Measurements from ENCODE around the gene PSMA4.

GRCh38 chr15:78540871-78541743 is 863 bp downstream of the PSMA4 start:
- TF ChIP-seq, protein P1, sequence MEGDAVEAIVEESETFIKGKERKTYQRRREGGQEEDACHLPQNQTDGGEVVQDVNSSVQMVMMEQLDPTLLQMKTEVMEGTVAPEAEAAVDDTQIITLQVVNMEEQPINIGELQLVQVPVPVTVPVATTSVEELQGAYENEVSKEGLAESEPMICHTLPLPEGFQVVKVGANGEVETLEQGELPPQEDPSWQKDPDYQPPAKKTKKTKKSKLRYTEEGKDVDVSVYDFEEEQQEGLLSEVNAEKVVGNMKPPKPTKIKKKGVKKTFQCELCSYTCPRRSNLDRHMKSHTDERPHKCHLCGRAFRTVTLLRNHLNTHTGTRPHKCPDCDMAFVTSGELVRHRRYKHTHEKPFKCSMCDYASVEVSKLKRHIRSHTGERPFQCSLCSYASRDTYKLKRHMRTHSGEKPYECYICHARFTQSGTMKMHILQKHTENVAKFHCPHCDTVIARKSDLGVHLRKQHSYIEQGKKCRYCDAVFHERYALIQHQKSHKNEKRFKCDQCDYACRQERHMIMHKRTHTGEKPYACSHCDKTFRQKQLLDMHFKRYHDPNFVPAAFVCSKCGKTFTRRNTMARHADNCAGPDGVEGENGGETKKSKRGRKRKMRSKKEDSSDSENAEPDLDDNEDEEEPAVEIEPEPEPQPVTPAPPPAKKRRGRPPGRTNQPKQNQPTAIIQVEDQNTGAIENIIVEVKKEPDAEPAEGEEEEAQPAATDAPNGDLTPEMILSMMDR (IDR thresholded peaks at IDR 0.05 in 2 of 3, conservative IDR thresholded peaks at IDR 0.05 in 1 of 3; ENCODE audit: borderline replicate concordance in 1 of 3, insufficient read depth in 1 of 3, low read depth in 2 of 3, low read length in 2 of 3) = no peak
- TF ChIP-seq ELF1 (IDR thresholded peaks at IDR 0.05; ENCODE audit: borderline replicate concordance, low read depth) (no peak), POLR2A (IDR thresholded peaks at IDR 0.05; ENCODE audit: borderline replicate concordance, extremely low read depth, insufficient read depth, insufficient read length) (no peak), ZBTB33 (IDR thresholded peaks at IDR 0.05; ENCODE audit: extremely low read depth, insufficient replicate concordance, low read length) (no peak), RAD21 (IDR thresholded peaks at IDR 0.05; ENCODE audit: low read depth) (no peak), ZFX (IDR thresholded peaks at IDR 0.05) (no peak; the same call in 1 of the 2 replicates), TCF7L2 (IDR thresholded peaks at IDR 0.05; ENCODE audit: borderline replicate concordance, extremely low read depth, insufficient read depth, insufficient read length) (no peak), POLR2AphosphoS5 (IDR thresholded peaks at IDR 0.05; ENCODE audit: low read depth, low read length) (no peak), EGR1 (IDR thresholded peaks at IDR 0.05; ENCODE audit: low read depth) (no peak), SRF (IDR thresholded peaks at IDR 0.05; ENCODE audit: low read depth) (no peak), YY1 (IDR thresholded peaks at IDR 0.05; ENCODE audit: extremely low read depth, insufficient replicate concordance, low read depth, low read length) (no peak)
- TF ChIP-seq, protein P2, sequence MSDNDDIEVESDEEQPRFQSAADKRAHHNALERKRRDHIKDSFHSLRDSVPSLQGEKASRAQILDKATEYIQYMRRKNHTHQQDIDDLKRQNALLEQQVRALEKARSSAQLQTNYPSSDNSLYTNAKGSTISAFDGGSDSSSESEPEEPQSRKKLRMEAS (IDR thresholded peaks at IDR 0.05) = no peak
- TF ChIP-seq, protein P3, sequence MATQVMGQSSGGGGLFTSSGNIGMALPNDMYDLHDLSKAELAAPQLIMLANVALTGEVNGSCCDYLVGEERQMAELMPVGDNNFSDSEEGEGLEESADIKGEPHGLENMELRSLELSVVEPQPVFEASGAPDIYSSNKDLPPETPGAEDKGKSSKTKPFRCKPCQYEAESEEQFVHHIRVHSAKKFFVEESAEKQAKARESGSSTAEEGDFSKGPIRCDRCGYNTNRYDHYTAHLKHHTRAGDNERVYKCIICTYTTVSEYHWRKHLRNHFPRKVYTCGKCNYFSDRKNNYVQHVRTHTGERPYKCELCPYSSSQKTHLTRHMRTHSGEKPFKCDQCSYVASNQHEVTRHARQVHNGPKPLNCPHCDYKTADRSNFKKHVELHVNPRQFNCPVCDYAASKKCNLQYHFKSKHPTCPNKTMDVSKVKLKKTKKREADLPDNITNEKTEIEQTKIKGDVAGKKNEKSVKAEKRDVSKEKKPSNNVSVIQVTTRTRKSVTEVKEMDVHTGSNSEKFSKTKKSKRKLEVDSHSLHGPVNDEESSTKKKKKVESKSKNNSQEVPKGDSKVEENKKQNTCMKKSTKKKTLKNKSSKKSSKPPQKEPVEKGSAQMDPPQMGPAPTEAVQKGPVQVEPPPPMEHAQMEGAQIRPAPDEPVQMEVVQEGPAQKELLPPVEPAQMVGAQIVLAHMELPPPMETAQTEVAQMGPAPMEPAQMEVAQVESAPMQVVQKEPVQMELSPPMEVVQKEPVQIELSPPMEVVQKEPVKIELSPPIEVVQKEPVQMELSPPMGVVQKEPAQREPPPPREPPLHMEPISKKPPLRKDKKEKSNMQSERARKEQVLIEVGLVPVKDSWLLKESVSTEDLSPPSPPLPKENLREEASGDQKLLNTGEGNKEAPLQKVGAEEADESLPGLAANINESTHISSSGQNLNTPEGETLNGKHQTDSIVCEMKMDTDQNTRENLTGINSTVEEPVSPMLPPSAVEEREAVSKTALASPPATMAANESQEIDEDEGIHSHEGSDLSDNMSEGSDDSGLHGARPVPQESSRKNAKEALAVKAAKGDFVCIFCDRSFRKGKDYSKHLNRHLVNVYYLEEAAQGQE (IDR thresholded peaks at IDR 0.05; ENCODE audit: low read depth) = no peak
